DMS 273 (cell line): ENCODE measurements around the gene TTC4.
A peak's percentile ranks its signal among the peaks of the same experiment; 100 is the strongest.

Experiments used
- DNase-seq: peaks from one replicate; lab custom pipeline; 2025; ENCODE audit not compliant: unreplicated experiment; lab: John Stamatoyannopoulos, UW

Gene TTC4

GRCh38 chr1:54745864-54746263, 30.2 kb downstream of the TTC4 start:
- DNase-seq: no peak

GRCh38 chr1:54748094-54748835, 32.6 kb downstream of the TTC4 start:
- no peak for DNase-seq

- no peak for DNase-seq
Measured at GRCh38 chr1:54750596-54750995, 34.9 kb downstream of the TTC4 start.

- DNase-seq: no peak
Measured at GRCh38 chr1:54751426-54751825, 35.8 kb downstream of the TTC4 start.

- DNase-seq: no peak
Measured at GRCh38 chr1:54754045-54754444, 38.4 kb downstream of the TTC4 start.

GRCh38 chr1:54754486-54755285, 39.0 kb downstream of the TTC4 start:
- no peak for DNase-seq

- DNase-seq: no peak
Measured at GRCh38 chr1:54757833-54758232, 42.2 kb downstream of the TTC4 start.

GRCh38 chr1:54758678-54759348, 43.2 kb downstream of the TTC4 start:
- no peak for DNase-seq

- peak; percentile 68 for DNase-seq
Measured at GRCh38 chr1:54763816-54764132, 48.1 kb downstream of the TTC4 start.

GRCh38 chr1:54764133-54764921, 48.7 kb downstream of the TTC4 start, which contains the start of gene PARS2:
Gene PARS2, minus strand, starts transcription at chr1:54764523. Its CDS starts 5,362 bp downstream, at chr1:54759161.
- peak; percentile 100 for DNase-seq

GRCh38 chr1:54764922-54765561, 49.4 kb downstream of the TTC4 start:
- no peak for DNase-seq

GRCh38 chr1:54766726-54767125, 51.1 kb downstream of the TTC4 start:
- DNase-seq: peak; percentile 15

GRCh38 chr1:54767526-54767925, 51.9 kb downstream of the TTC4 start:
- no peak for DNase-seq

GRCh38 chr1:54768093-54768492, 52.4 kb downstream of the TTC4 start:
- peak; percentile 41 for DNase-seq

- no peak for DNase-seq
Measured at GRCh38 chr1:54772951-54773350, 57.3 kb downstream of the TTC4 start.

GRCh38 chr1:54774820-54775498, 59.3 kb downstream of the TTC4 start:
- peak; percentile 77 for DNase-seq

- DNase-seq: peak; percentile 68
Measured at GRCh38 chr1:54775828-54776721, 60.4 kb downstream of the TTC4 start.

- DNase-seq: no peak
Measured at GRCh38 chr1:54777011-54777410, 61.4 kb downstream of the TTC4 start.

GRCh38 chr1:54777431-54777830, 61.8 kb downstream of the TTC4 start:
- no peak for DNase-seq
